ENCODE data around the gene MRPS18A. TPM values are rescaled to one million over a fixed set of nuclear protein-coding genes. Genes with fewer than 3 reads are reported as not detected.

MRPS18A gene
- total RNA-seq, 1 donor from 2014 or later, result 31.9 TPM

GRCh38 chr6:43697421-43697820, 9.8 kb upstream of the MRPS18A start:
- H3K36me3 ChIP-seq, result no peaks in the 10 kb centered on the region
- intact Hi-C loops (cut with DNase I), result no loop called here
- no peak overlapping the region for H3K4me3 ChIP-seq
- no peak overlapping the region for H3K27ac ChIP-seq
- DNase-seq (ENCODE audit: extremely low spot score in 2 of 2), result no peak
- no peaks in the 10 kb centered on the region for H3K9me3 ChIP-seq
- H3K27me3 ChIP-seq, result no peaks in the 10 kb centered on the region
- TF ChIP-seq POLR2AphosphoS5 (IDR thresholded peaks at IDR 0.05; ENCODE audit: insufficient read depth in 1 of 2, low read depth in 1 of 2), result no peak
- TF ChIP-seq CTCF (IDR thresholded peaks at IDR 0.05), result no peak
- TF ChIP-seq POLR2A (IDR thresholded peaks at IDR 0.05), result no peak
- H3K4me1 ChIP-seq, result peaks cover 38% of the 10 kb centered on the region

GRCh38 chr6:43695967-43696291, 8.3 kb upstream of the MRPS18A start:
- H3K27ac ChIP-seq, result no peak overlapping the region
- intact Hi-C loops (cut with DNase I), result no loop called here
- TF ChIP-seq CTCF (IDR thresholded peaks at IDR 0.05) (no peak), POLR2AphosphoS5 (IDR thresholded peaks at IDR 0.05; ENCODE audit: insufficient read depth in 1 of 2, low read depth in 1 of 2) (no peak), POLR2A (IDR thresholded peaks at IDR 0.05) (no peak)

GRCh38 chr6:43695215-43695966, 7.8 kb upstream of the MRPS18A start:
- H3K4me1 ChIP-seq, result peaks cover 24% of the 10 kb centered on the region
- no peaks in the 10 kb centered on the region for H3K27me3 ChIP-seq
- H3K27ac ChIP-seq, result no peak overlapping the region
- H3K9me3 ChIP-seq, result no peaks in the 10 kb centered on the region
- TF ChIP-seq CTCF (IDR thresholded peaks at IDR 0.05) (no peak), POLR2A (IDR thresholded peaks at IDR 0.05) (no peak), POLR2AphosphoS5 (IDR thresholded peaks at IDR 0.05; ENCODE audit: insufficient read depth in 1 of 2, low read depth in 1 of 2) (no peak)
- no peak for DNase-seq (ENCODE audit: extremely low spot score in 2 of 2)
- H3K4me3 ChIP-seq, result no peak overlapping the region
- intact Hi-C loops (cut with DNase I), result no loop called here
- no peaks in the 10 kb centered on the region for H3K36me3 ChIP-seq

More at GRCh38 chr6:43695967-43696291, 8.3 kb upstream of the MRPS18A start:
- no peaks in the 10 kb centered on the region for H3K27me3 ChIP-seq
- H3K4me1 ChIP-seq, result peaks cover 26% of the 10 kb centered on the region
- no peaks in the 10 kb centered on the region for H3K36me3 ChIP-seq
- no peak overlapping the region for H3K4me3 ChIP-seq
- no peaks in the 10 kb centered on the region for H3K9me3 ChIP-seq
- no peak for DNase-seq (ENCODE audit: extremely low spot score in 2 of 2)

- Histone ChIP-seq H3K27ac (no peak overlapping the region), H3K36me3 (no peaks in the 10 kb centered on the region), H3K27me3 (no peaks in the 10 kb centered on the region), H3K9me3 (no peaks in the 10 kb centered on the region), H3K4me1 (peaks cover 26% of the 10 kb centered on the region), H3K4me3 (no peak overlapping the region)
- no peak for DNase-seq (ENCODE audit: extremely low spot score in 2 of 2)
- TF ChIP-seq POLR2A (IDR thresholded peaks at IDR 0.05) (no peak), CTCF (IDR thresholded peaks at IDR 0.05) (no peak), POLR2AphosphoS5 (IDR thresholded peaks at IDR 0.05; ENCODE audit: insufficient read depth in 1 of 2, low read depth in 1 of 2) (no peak)
- intact Hi-C loops (cut with DNase I), result no loop called here
These were observed 1.8 kb upstream of the MRPS18A start for GRCh38 chr6:43689421-43689820.

- H3K9me3 ChIP-seq, result no peaks in the 10 kb centered on the region
- intact Hi-C loops (cut with DNase I), result no loop called here
- TF ChIP-seq POLR2AphosphoS5 (IDR thresholded peaks at IDR 0.05; ENCODE audit: insufficient read depth in 1 of 2, low read depth in 1 of 2) (no peak), CTCF (IDR thresholded peaks at IDR 0.05) (no peak), POLR2A (IDR thresholded peaks at IDR 0.05) (no peak)
These were observed 533 bp downstream of the MRPS18A start for GRCh38 chr6:43687079-43687436.

More at GRCh38 chr6:43687079-43687436, 533 bp downstream of the MRPS18A start:
- peak overlapping the region; percentile 81 to 89 for H3K4me3 ChIP-seq
- peak overlapping the region; percentile 81 for H3K27ac ChIP-seq
- no peaks in the 10 kb centered on the region for H3K27me3 ChIP-seq
- H3K4me1 ChIP-seq, result peaks cover 39% of the 10 kb centered on the region
- no peak for DNase-seq (ENCODE audit: extremely low spot score in 2 of 2)
- H3K36me3 ChIP-seq, result no peaks in the 10 kb centered on the region

Measured in vagina (tissue), 2 donors.